Neutrophil (primary cell): ENCODE data around the gene MYT1.
"Not testable (repeated sequence)": the region's sequence is repeated elsewhere in the genome, so short reads cannot be mapped to it uniquely, and the experiment has no call there.

ENCODE experiments used
- H3K27ac ChIP-seq: fragments of 200-600 bp; sonication (generic); 2 replicates; pipeline ENCODE4 v1.5.1; 2016; ENCODE audit warnings: mild to moderate bottlenecking, moderate library complexity
- H3K27me3 ChIP-seq: fragments of 200-600 bp; sonication (generic); 2 replicates; pipeline ENCODE4 v1.6.0; 2016; ENCODE audit warnings: mild to moderate bottlenecking
- H3K36me3 ChIP-seq: fragments of 200-600 bp; sonication (generic); 2 replicates; pipeline ENCODE4 v1.5.1; 2017
- H3K4me1 ChIP-seq, 2 experiments: fragments of 200-600 bp in 1 of 2; sonication (generic) in 1 of 2; 1 replicate in 1 of 2; 2 replicates in 1 of 2; pipeline versions ENCODE4 v1.5.1 to v1.6.1; 2013 to 2016; ENCODE audit warnings: low read depth in 1 of 2, low read length in 1 of 2, mild to moderate bottlenecking in 1 of 2, moderate library complexity in 1 of 2; ENCODE audit not compliant: control insufficient read depth in 1 of 2, insufficient read depth in 1 of 2
- H3K4me3 ChIP-seq, 2 experiments: fragments of 200-600 bp in 1 of 2; sonication (generic) in 1 of 2; 1 replicate in 1 of 2; 2 replicates in 1 of 2; pipeline ENCODE4 v1.5.1; 2013 to 2016; ENCODE audit warnings: low read depth in 1 of 2, low read length in 1 of 2, mild to moderate bottlenecking in 1 of 2, moderate library complexity in 1 of 2
- H3K9me3 ChIP-seq: fragments of 200-600 bp; sonication (generic); 2 replicates; pipeline ENCODE4 v1.5.1; 2016
- TF ChIP-seq, protein P1 (sequence below): fragments of 200-600 bp; sonication (generic); IDR thresholded peaks from 2 replicates; pipeline ENCODE4 v1.5.1; 2016; ENCODE audit warnings: antibody characterized with exemption

Gene MYT1

DNA sequence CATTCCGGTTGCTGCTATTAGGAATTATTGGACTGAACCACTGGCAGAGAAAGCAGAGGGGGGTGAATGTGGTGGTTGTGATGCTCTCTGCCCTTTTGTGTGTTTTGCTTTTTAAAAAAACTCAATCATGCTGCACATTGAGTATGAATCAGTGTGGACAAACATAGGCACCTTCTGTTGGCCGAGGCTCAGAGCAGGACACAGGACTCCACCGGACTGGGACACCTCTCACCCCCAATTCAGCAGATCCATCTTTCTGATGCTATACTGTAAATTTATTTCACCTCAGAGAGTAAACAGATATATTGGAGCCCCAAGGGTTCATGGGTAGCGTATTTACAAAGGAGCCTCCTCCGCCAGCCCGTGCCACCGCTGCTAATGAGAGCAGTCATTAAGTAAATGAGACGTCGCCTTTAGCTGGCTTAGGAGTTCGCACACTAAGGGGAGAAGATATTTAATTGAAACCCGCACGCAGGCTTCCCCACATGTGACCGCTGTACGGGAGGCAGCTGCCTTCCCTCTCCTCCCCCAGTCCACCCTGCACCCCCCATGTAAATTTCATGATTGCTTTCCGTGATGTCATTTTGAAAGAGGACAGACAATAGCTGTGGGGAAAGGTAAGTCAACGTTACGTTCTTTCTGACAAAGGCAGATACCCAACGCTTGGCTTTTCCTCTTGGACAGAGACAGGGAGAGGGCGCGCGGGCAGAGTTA, at the start of gene MYT1:
MYT1 (plus strand) TSS at position 330 of the 714 bp plus-strand sequence. CDS start 34,410 bp downstream, outside the sequence.
- Histone ChIP-seq H3K4me3 (no peak within 1 kb of the TSS), H3K9me3 (no peaks in the 10 kb centered on the region), H3K27me3 (peaks cover 66% of the 10 kb centered on the region), H3K4me1 (no peaks in the 10 kb centered on the region), H3K27ac (no peak within 1 kb of the TSS), H3K36me3 (no peaks in the 10 kb centered on the region)
- TF ChIP-seq, protein P1, sequence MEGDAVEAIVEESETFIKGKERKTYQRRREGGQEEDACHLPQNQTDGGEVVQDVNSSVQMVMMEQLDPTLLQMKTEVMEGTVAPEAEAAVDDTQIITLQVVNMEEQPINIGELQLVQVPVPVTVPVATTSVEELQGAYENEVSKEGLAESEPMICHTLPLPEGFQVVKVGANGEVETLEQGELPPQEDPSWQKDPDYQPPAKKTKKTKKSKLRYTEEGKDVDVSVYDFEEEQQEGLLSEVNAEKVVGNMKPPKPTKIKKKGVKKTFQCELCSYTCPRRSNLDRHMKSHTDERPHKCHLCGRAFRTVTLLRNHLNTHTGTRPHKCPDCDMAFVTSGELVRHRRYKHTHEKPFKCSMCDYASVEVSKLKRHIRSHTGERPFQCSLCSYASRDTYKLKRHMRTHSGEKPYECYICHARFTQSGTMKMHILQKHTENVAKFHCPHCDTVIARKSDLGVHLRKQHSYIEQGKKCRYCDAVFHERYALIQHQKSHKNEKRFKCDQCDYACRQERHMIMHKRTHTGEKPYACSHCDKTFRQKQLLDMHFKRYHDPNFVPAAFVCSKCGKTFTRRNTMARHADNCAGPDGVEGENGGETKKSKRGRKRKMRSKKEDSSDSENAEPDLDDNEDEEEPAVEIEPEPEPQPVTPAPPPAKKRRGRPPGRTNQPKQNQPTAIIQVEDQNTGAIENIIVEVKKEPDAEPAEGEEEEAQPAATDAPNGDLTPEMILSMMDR, result no peak

DNA sequence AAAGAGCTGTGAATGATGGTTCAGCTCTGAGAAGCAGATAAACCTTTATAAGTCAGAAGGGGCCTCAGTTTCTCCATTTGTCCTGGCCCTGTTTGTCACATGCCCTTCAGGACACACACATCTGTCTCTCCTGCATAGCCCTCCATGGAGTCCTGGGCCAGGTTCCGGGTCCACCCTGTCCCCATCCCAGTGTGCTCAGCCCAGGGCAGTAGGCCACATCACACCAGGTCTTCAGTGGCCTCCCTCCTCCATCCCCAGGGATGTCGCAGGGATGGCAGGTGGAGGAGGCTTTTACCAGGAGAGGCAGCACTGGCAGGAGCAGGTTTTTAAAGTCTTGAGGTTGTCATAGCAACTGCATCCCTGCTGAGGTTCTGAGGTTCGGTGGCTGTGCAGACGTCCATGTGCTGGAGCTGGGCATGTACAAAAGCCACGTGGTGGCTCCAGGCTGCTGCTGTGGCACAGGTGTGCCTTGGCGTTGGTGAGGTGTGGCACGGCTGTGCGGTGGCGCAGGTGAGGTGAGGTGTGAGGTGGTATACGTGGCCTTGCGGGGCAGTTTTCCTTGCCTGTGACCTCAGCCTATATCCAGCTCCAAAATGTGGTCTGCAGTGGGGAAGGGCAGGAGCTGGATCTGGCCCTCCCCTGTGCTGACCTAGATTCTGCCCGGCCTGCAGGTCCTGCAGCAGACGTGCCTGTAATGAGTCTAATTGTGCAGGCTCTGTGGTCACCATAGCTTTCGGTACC, 48.9 kb upstream of the MYT1 start:
- Histone ChIP-seq H3K4me1 (peaks cover 5% of the 10 kb centered on the region in 2 experiments), H3K36me3 (no peaks in the 10 kb centered on the region), H3K4me3 (no peak overlapping the region), H3K27me3 (peaks cover 4% of the 10 kb centered on the region), H3K27ac (no peak overlapping the region), H3K9me3 (no peaks in the 10 kb centered on the region)
- TF ChIP-seq, protein P1, result no peak

DNA sequence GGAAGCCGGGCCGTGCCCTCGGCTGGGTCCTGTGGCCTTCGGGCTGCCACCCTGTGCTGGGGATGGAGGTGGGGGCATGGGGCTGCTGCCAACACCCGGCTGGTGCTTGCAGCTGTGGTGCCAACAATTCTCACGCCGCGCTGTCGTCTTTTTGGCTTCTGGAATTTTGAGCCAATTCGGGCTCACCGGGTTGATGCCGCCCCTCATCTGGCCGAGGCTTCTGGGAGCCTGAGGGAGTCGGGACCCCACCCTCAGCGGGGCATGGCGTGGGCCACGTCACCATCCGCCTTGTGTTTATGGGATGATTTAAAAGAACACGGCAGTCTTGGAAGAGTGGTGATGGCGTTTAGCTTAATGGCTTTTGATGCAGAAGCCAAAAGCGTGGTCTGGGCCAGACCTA, 48.2 kb upstream of the MYT1 start:
- H3K27ac ChIP-seq, result no peak overlapping the region
- no peaks in the 10 kb centered on the region for H3K36me3 ChIP-seq
- no peaks in the 10 kb centered on the region for H3K9me3 ChIP-seq
- TF ChIP-seq, protein P1, result no peak
- H3K4me1 ChIP-seq, result peaks cover 6 to 9% of the 10 kb centered on the region in 2 experiments
- H3K4me3 ChIP-seq, result no peak overlapping the region
- peaks cover 9% of the 10 kb centered on the region for H3K27me3 ChIP-seq

DNA sequence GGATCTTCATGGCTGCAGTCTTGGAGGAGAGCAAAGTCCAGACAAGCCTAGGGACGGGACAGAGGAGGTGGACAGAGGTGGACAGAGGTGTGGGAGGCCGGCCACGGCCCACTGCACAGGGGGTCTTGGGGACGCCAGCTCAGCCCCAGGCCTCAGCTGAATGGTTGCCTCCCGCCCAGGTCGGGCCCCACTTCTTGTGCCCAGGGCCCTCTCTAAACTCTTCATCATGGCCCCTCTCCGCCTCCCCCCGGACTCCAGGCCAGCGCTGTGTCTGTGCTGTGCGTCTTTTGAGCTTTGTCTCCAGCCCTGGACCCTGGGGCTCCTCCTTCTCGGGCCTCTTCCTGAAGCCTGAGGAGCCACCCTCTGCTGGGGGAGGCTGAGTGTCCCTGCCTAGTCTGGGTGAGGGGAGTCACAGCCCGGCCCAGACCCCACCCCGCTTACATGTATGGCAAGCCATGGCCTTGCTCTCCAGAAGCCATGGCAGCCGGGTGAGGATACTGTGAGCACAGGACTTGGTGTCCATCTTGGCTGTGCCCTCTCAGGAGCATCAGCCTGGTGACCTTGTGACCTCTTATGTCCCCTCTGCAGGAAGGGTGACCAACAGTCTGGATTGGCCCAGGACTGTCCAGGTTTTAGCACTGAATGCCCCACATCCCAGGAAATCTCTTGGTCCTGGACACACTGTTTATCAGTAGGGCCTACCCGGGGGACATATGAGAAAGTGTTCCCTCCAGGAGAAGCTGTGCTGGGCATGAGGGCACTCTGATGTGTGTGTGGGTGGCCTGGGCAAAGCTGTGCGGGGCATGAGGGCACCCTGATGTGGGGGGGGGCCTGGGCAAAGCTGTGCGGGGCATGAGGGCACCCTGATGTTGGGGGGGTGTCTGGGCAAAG, 47.5 kb upstream of the MYT1 start:
- Histone ChIP-seq H3K4me1 (peaks cover 6 to 9% of the 10 kb centered on the region in 2 experiments), H3K27ac (no peak overlapping the region), H3K36me3 (no peaks in the 10 kb centered on the region), H3K4me3 (no peak overlapping the region), H3K9me3 (no peaks in the 10 kb centered on the region), H3K27me3 (peaks cover 17% of the 10 kb centered on the region)
- TF ChIP-seq, protein P1, result no peak

DNA sequence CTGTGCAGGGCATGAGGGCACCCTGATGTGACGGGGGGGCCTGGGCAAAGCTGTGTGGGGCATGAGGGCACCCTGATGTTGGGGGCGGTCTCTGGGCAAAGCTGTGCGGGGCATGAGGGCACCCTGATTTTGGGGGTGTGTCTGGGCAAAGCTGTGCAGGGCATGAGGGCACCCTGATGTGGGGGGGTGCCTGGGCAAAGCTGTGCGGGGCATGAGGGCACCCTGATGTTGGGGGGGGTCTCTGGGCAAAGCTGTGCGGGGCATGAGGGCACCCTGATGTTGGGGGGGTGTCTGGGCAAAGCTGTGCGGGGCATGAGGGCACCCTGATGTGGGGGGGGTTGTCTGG, 46.8 kb upstream of the MYT1 start:
- peaks cover 23% of the 10 kb centered on the region for H3K27me3 ChIP-seq
- H3K4me3 ChIP-seq, H3K36me3 ChIP-seq, H3K4me1 ChIP-seq, H3K27ac ChIP-seq, H3K9me3 ChIP-seq: not testable (repeated sequence)
